Liver (tissue), 3 donors: Measurements from ENCODE around the gene IPO5.

ENCODE experiments used
- EGR1 ChIP-seq, 2 donors: IDR thresholded peaks; 2 replicates each; pipeline ENCODE4 v1.6.1; 2016 to 2018; ENCODE audit warnings: antibody characterized with exemption in 2 of 2, low read depth in 2 of 2
- JUND ChIP-seq, 2 donors: IDR thresholded peaks; 2 replicates each; pipeline ENCODE4 v1.6.1; 2016; ENCODE audit warnings: antibody characterized with exemption in 2 of 2
- MAX ChIP-seq: IDR thresholded peaks from 2 replicates; pipeline ENCODE4 v1.6.1; 2016; ENCODE audit warnings: antibody characterized with exemption
- RAD21 ChIP-seq, 2 donors: IDR thresholded peaks; 2 replicates each; pipeline ENCODE4 v1.6.1; 2016; ENCODE audit warnings: antibody characterized with exemption in 2 of 2, mild to moderate bottlenecking in 2 of 2
- RXRA ChIP-seq, 2 donors: IDR thresholded peaks; 2 replicates each; pipeline ENCODE4 v1.6.1; 2017 to 2018; ENCODE audit warnings: antibody characterized with exemption in 2 of 2, mild to moderate bottlenecking in 1 of 2
- SP1 ChIP-seq: IDR thresholded peaks from 2 replicates; pipeline ENCODE4 v1.6.1; 2018; ENCODE audit warnings: antibody characterized with exemption, mild to moderate bottlenecking
- TF ChIP-seq, protein P1 (sequence below): fragments of 150-350 bp; IDR thresholded peaks from 2 replicates; pipeline ENCODE4 v1.5.1; 2017; ENCODE audit warnings: improper control_type of control experiment, low read depth, low read length; ENCODE audit not compliant: missing input control
- TF ChIP-seq, protein P2 (sequence below): IDR thresholded peaks from 2 replicates; pipeline ENCODE4 v1.6.1; 2016; ENCODE audit warnings: antibody characterized with exemption, mild to moderate bottlenecking
- donor health status: healthy.
- donor health status: healthy.

- TF ChIP-seq SP1 (no peak), EGR1 (IDR thresholded peaks at IDR 0.05; ENCODE audit: low read depth in 2 of 2) (no peak), RAD21 (IDR thresholded peaks at IDR 0.05) (no peak), RXRA (IDR thresholded peaks at IDR 0.05) (no peak), MAX (no peak), JUND (IDR thresholded peaks at IDR 0.05) (no peak)
- TF ChIP-seq, protein P1, sequence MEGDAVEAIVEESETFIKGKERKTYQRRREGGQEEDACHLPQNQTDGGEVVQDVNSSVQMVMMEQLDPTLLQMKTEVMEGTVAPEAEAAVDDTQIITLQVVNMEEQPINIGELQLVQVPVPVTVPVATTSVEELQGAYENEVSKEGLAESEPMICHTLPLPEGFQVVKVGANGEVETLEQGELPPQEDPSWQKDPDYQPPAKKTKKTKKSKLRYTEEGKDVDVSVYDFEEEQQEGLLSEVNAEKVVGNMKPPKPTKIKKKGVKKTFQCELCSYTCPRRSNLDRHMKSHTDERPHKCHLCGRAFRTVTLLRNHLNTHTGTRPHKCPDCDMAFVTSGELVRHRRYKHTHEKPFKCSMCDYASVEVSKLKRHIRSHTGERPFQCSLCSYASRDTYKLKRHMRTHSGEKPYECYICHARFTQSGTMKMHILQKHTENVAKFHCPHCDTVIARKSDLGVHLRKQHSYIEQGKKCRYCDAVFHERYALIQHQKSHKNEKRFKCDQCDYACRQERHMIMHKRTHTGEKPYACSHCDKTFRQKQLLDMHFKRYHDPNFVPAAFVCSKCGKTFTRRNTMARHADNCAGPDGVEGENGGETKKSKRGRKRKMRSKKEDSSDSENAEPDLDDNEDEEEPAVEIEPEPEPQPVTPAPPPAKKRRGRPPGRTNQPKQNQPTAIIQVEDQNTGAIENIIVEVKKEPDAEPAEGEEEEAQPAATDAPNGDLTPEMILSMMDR = no peak
- TF ChIP-seq, protein P2, sequence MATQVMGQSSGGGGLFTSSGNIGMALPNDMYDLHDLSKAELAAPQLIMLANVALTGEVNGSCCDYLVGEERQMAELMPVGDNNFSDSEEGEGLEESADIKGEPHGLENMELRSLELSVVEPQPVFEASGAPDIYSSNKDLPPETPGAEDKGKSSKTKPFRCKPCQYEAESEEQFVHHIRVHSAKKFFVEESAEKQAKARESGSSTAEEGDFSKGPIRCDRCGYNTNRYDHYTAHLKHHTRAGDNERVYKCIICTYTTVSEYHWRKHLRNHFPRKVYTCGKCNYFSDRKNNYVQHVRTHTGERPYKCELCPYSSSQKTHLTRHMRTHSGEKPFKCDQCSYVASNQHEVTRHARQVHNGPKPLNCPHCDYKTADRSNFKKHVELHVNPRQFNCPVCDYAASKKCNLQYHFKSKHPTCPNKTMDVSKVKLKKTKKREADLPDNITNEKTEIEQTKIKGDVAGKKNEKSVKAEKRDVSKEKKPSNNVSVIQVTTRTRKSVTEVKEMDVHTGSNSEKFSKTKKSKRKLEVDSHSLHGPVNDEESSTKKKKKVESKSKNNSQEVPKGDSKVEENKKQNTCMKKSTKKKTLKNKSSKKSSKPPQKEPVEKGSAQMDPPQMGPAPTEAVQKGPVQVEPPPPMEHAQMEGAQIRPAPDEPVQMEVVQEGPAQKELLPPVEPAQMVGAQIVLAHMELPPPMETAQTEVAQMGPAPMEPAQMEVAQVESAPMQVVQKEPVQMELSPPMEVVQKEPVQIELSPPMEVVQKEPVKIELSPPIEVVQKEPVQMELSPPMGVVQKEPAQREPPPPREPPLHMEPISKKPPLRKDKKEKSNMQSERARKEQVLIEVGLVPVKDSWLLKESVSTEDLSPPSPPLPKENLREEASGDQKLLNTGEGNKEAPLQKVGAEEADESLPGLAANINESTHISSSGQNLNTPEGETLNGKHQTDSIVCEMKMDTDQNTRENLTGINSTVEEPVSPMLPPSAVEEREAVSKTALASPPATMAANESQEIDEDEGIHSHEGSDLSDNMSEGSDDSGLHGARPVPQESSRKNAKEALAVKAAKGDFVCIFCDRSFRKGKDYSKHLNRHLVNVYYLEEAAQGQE = no peak
Observed at GRCh38 chr13:97905517-97905916, 48.0 kb upstream of the IPO5 start.
